RWPE1 (cell line): ENCODE data around the gene TBC1D17.

ENCODE experiments used
- CTCF ChIA-PET: fragments of 350-600 bp; sonication (Branson Sonifier 250); formaldehyde crosslinking; extraction: SDS; loops from one replicate; lab custom pipeline; 2021; lab: Yijun Ruan, JAX
- POLR2A ChIA-PET: fragments of 400-600 bp; formaldehyde crosslinking; extraction: SDS; loops from one replicate; lab custom pipeline; 2020; ENCODE audit warnings: antibody characterized with exemption; ENCODE audit not compliant: low non-redundant PET; lab: Yijun Ruan, JAX
- DNase-seq: peaks from one replicate; pipeline ENCODE4 v3.0.0; 2012; ENCODE audit warnings: low spot score
- H3K27ac ChIP-seq: fragments of 450-650 bp; 2 replicates; pipeline ENCODE4 v1.5.1; 2017
- CTCF ChIP-seq: fragments of 450-650 bp; conservative IDR thresholded peaks from 2 replicates; pipeline ENCODE4 v1.5.1; 2017; ENCODE audit warnings: low read depth, mild to moderate bottlenecking

The TBC1D17 gene

GRCh38 chr19:49869484-49870308 lies 7.8 kb upstream of the TBC1D17 start:
- no peak for TF ChIP-seq CTCF
- CTCF ChIA-PET, result no interaction called here
- peak; percentile 97 for DNase-seq
- peak overlapping the region; percentile 96 for H3K27ac ChIP-seq
- POLR2A ChIA-PET, result interaction anchor here (0.6 to 1.3 kb wide), 3 partner anchors 19 to 724 kb away, joined by 3 to 6 read pairs (median 3); partner anchors contain the start of gene PTOV1

- POLR2A ChIA-PET, result interaction anchor here (0.6 kb wide), 1 partner anchor 723 kb away, joined by 3 read pairs; no protein-coding TSS in a partner anchor
- DNase-seq, result no peak
Measured at GRCh38 chr19:49870309-49870901, 7.1 kb upstream of the TBC1D17 start.

DNA sequence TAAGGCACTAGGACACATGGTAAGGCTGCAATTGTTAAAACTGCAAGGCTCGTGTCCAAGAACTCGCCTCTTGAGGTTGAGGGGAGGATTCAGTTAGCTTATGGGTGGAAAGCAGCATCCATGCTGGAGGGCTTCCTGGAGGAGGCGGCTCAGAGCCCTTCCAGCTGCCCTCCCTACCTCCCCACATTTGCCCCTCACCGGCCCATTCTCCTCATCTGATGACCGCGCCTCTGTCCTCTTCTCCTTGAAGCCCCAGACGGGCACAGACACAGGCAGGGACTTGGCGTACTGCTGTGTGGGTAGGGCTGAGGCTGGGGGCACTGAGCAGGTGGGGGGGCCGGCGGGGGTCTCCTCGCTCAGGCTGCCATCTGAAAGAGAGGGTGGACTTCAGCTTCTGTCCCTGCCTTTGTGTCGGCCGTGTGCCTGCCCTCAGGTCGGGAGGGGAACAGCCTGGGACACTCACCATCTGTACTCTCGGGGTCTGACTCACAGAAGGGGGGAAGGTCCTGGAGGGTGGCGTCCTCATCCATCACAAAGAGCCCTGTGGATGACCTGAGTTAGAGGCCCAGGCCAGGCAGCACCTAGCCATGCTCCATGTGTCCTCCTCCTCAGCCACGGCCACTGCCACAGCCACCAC lies 6.0 kb upstream of the TBC1D17 start:
- ChIA-PET POLR2A (interaction anchor here (0.6 kb wide), 1 partner anchor 67 kb away, joined by 3 read pairs; no protein-coding TSS in a partner anchor), CTCF (no interaction called here)
- no peak for DNase-seq
- peak overlapping the region; percentile 96 for H3K27ac ChIP-seq
- TF ChIP-seq CTCF, result no peak

More at GRCh38 chr19:49870309-49870901, 7.1 kb upstream of the TBC1D17 start:
- no peak for TF ChIP-seq CTCF
- CTCF ChIA-PET, result interaction anchor here (0.5 kb wide), 1 partner anchor 152 kb away, joined by 3 read pairs; no protein-coding TSS in a partner anchor
- H3K27ac ChIP-seq, result peak overlapping the region; percentile 96

DNA sequence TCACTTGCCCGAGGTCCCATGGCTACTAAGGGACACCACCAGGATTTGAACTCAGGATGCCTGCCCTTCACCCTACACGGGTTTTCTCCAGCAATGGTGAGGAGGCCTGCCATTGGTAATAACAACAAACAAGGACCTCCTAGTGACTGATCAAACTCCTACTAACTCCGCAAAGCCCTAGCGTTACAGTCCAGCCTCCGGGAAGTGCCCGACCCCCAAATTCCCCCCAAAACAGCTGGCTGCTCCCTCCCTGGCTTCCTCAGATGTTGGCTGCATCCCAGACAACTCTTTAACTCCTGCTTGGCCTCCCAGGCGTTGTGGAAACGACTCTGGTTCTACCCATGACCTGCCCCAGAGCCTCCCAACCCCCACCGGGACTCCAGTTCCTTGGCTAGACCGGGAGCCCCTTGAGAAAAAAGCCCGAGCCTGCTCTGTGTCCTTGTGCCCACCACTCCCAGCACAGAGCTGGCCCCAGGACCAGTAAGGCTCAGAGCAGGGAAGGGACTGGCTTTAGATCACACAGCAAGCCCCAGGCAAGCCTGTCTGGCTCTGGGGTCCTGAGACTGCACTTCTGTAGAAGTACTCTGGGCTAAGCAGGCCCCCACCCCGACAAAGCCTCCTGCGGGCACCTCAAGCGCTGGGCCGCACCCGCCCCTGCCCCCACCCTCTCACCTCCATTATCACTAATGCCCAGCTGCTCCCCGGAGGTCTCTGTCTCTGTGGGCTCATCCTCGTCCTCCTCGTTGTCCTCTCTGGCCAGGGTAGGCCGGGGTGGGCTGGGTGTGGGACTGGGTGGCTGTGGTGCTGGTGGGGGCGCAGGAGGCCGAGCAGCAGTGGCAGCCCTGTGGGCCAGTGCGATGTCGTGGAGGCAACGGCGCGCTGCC lies 5.0 kb upstream of the TBC1D17 start:
- peak overlapping the region; percentile 96 for H3K27ac ChIP-seq
- ChIA-PET CTCF (no interaction called here), POLR2A (no interaction called here)
- no peak for TF ChIP-seq CTCF
- no peak for DNase-seq

GRCh38 chr19:49873129-49873521 lies 4.4 kb upstream of the TBC1D17 start:
- POLR2A ChIA-PET, result no interaction called here
- TF ChIP-seq CTCF, result no peak
- peak overlapping the region; percentile 96 for H3K27ac ChIP-seq
- no peak for DNase-seq
- CTCF ChIA-PET, result no interaction called here

DNA sequence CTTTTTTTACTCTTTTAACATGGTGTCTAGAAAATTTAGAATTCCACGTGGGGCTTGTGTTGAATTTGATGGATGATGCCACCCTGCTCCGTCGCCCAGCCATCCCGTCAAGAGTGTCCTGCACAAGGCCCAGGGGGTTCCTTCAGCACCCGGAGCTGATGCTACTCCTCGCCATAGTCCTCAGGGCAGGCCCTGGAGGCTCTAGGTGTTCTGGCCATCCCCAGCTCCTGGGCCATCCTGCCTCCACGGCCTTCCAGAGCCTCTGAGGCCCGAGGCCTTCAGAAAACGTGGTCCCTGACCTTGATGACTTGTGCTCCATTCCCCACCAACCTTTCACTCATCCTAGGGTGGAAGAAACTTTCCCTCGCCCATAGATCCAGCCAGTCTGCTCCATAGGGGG lies 3.7 kb upstream of the TBC1D17 start:
- peak overlapping the region; percentile 96 for H3K27ac ChIP-seq
- DNase-seq, result no peak
- no peak for TF ChIP-seq CTCF
- POLR2A ChIA-PET, result no interaction called here
- CTCF ChIA-PET, result no interaction called here
